ENCODE results near the gene GPR25. TPM values are rescaled to one million over a fixed set of nuclear protein-coding genes. Genes with fewer than 3 reads are reported as not detected.

The GPR25 gene
- polyA plus RNA-seq, 1 donor (not counting 4 experiments of a cell fraction or from before 2014, with no cell fraction given): not detected

DNA sequence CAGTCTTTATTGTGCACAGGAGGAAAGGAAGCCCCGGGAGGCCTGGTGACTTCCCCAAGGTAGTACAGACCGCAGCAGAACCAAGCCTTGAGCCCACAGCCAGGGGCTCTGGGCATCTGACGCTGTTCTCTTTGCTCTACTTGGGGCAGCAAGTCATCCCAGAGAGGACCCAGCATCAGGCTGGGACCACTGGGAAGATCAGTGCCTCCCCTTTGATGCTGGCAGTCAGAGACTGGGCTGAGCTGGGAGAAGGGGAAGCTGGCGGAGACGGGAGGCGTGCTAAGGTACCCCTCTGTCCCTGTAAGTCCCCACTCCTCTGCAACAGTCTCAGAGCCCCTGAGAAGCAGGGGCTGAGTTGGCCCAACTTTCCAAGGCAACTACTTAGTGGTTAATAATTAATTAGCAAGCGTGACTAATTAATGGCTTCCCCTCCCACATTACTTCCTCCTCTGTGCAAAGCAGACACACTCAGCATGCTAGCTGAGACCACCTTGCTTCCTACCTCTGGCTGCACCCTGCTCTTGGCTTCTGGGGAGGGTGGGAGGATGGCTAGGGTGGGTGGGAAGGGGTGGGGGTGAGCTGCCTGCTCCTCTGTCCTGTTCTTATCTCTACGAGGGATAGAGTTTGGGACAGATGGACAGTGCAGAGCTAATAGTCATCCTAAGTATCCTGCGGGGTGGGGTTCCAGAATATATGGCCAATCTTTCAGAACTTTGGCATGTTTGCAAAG, 23.2 kb downstream of the GPR25 start:
- H3K36me3 ChIP-seq (ENCODE audit: control insufficient read depth in 2 of 2, extremely low read depth in 1 of 2, insufficient read depth in 2 of 2, low read length in 2 of 2): peaks cover 23 to 33% of the 10 kb centered on the region in 2 experiments
- FAIRE-seq (no peak), DNase-seq (ENCODE audit: low read depth, low spot score) (no peak)
- H3K4me3 ChIP-seq (ENCODE audit: control insufficient read depth in 2 of 3, extremely low read depth in 1 of 3, insufficient read depth in 2 of 3, low read depth in 1 of 3, low read length in 3 of 3): peak overlapping the region; percentile 72 to 84 (median 81)
- H3K27me3 ChIP-seq (ENCODE audit: control insufficient read depth, extremely low read depth, insufficient read depth, low read length): no peaks in the 10 kb centered on the region
- H3K4me1 ChIP-seq (ENCODE audit: control insufficient read depth, extremely low read depth, insufficient read depth, low read length): peaks cover 42% of the 10 kb centered on the region
- dilution Hi-C loops (cut with MboI; ENCODE audit: extremely low pct_ligation_motif_present, low sequenced_read_pairs): no loop called here
- peaks cover 11% of the 10 kb centered on the region for H4K20me1 ChIP-seq (ENCODE audit: control insufficient read depth, extremely low read depth, insufficient read depth, low read length)
- H3K4me2 ChIP-seq (ENCODE audit: control insufficient read depth, extremely low read depth, insufficient read depth, low read depth, low read length): peak overlapping the region; percentile 95
- peaks cover 22% of the 10 kb centered on the region for H3K79me2 ChIP-seq (ENCODE audit: control insufficient read depth, insufficient read depth, low read length)
- H3K9ac ChIP-seq (ENCODE audit: control insufficient read depth, extremely low read depth, insufficient read depth, low read length): peak overlapping the region; percentile 69
- H3K9me1 ChIP-seq (ENCODE audit: control insufficient read depth, extremely low read depth, insufficient read depth, low read length): peaks cover under 1% of the 10 kb centered on the region
- TF ChIP-seq, protein P1, sequence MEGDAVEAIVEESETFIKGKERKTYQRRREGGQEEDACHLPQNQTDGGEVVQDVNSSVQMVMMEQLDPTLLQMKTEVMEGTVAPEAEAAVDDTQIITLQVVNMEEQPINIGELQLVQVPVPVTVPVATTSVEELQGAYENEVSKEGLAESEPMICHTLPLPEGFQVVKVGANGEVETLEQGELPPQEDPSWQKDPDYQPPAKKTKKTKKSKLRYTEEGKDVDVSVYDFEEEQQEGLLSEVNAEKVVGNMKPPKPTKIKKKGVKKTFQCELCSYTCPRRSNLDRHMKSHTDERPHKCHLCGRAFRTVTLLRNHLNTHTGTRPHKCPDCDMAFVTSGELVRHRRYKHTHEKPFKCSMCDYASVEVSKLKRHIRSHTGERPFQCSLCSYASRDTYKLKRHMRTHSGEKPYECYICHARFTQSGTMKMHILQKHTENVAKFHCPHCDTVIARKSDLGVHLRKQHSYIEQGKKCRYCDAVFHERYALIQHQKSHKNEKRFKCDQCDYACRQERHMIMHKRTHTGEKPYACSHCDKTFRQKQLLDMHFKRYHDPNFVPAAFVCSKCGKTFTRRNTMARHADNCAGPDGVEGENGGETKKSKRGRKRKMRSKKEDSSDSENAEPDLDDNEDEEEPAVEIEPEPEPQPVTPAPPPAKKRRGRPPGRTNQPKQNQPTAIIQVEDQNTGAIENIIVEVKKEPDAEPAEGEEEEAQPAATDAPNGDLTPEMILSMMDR (optimal IDR thresholded peaks at IDR 0.05 in 1 of 3, IDR thresholded peaks at IDR 0.05 in 1 of 3, conservative IDR thresholded peaks at IDR 0.05 in 1 of 3; ENCODE audit: extremely low read depth in 1 of 3, insufficient read depth in 2 of 3, low read length in 3 of 3): no peak
- TF ChIP-seq EZH2 (IDR thresholded peaks at IDR 0.05; ENCODE audit: low read length): no peak
- peak overlapping the region; percentile 92 for H3K27ac ChIP-seq (ENCODE audit: control insufficient read depth, insufficient read depth, low read length)
- H3K9me3 ChIP-seq (ENCODE audit: control insufficient read depth, low read depth, low read length): no peaks in the 10 kb centered on the region
- no peak overlapping the region for H2AFZ ChIP-seq (ENCODE audit: control insufficient read depth, low read length)

DNA sequence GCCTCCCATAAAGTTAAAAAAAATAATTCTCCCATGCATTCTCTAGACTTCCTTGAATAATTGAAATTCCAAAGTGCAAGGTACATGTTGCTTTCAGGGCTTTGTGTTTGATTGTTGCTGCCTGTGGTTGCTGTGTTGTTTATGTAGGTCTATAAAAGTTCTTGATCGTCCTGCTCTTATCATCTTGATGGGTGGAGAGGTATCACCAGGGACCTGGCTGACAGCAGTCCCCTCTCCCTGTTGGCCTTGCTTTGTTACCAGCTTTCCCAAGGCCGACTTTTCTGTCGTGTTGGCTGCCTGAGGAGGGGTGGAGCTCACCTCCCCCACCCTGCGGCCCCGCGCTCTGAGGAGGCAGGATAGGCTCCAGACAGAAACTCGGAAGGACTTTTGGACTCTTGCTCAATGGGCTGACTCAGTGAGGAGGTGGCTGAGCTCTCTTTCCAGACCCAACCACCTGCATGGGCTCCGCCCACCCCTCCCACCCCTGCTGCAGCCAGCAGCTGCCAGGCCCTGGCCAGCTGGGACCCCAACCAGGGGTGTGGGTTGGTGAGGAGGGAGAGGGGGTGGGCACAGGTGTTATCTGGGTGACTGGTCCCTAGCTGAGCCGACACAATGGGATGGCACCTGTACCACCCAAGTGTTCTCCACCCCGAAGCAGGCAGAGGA, 23.9 kb downstream of the GPR25 start:
- Histone ChIP-seq H3K9ac (ENCODE audit: control insufficient read depth, extremely low read depth, insufficient read depth, low read length) (peak overlapping the region; percentile 60), H3K4me2 (ENCODE audit: control insufficient read depth, extremely low read depth, insufficient read depth, low read depth, low read length) (peak overlapping the region; percentile 95), H4K20me1 (ENCODE audit: control insufficient read depth, extremely low read depth, insufficient read depth, low read length) (peaks cover 11% of the 10 kb centered on the region), H2AFZ (ENCODE audit: control insufficient read depth, low read length) (no peak overlapping the region), H3K4me1 (ENCODE audit: control insufficient read depth, extremely low read depth, insufficient read depth, low read length) (peaks cover 48% of the 10 kb centered on the region), H3K4me3 (ENCODE audit: control insufficient read depth in 2 of 3, extremely low read depth in 1 of 3, insufficient read depth in 2 of 3, low read depth in 1 of 3, low read length in 3 of 3) (peak overlapping the region; percentile 72 to 84 (median 81)), H3K27me3 (ENCODE audit: control insufficient read depth, extremely low read depth, insufficient read depth, low read length) (no peaks in the 10 kb centered on the region), H3K9me1 (ENCODE audit: control insufficient read depth, extremely low read depth, insufficient read depth, low read length) (peaks cover 7% of the 10 kb centered on the region), H3K79me2 (ENCODE audit: control insufficient read depth, insufficient read depth, low read length) (peaks cover 22% of the 10 kb centered on the region), H3K9me3 (ENCODE audit: control insufficient read depth, low read depth, low read length) (no peaks in the 10 kb centered on the region), H3K36me3 (ENCODE audit: control insufficient read depth in 2 of 2, extremely low read depth in 1 of 2, insufficient read depth in 2 of 2, low read length in 2 of 2) (peaks cover 30 to 40% of the 10 kb centered on the region in 2 experiments), H3K27ac (ENCODE audit: control insufficient read depth, insufficient read depth, low read length) (peak overlapping the region; percentile 92)
- FAIRE-seq (peak; percentile 49), DNase-seq (ENCODE audit: low read depth, low spot score) (no peak)
- TF ChIP-seq, protein P1 (optimal IDR thresholded peaks at IDR 0.05 in 1 of 3, IDR thresholded peaks at IDR 0.05 in 1 of 3, conservative IDR thresholded peaks at IDR 0.05 in 1 of 3; ENCODE audit: extremely low read depth in 1 of 3, insufficient read depth in 2 of 3, low read length in 3 of 3): no peak
- no peak for TF ChIP-seq EZH2 (IDR thresholded peaks at IDR 0.05; ENCODE audit: low read length)
- dilution Hi-C loops (cut with MboI; ENCODE audit: extremely low pct_ligation_motif_present, low sequenced_read_pairs): no loop called here

All from keratinocyte (primary cell).